Calu3 (cell line): Measurements from ENCODE around the gene PACRG. TPM values are rescaled to one million over a fixed set of nuclear protein-coding genes. Genes with fewer than 3 reads are reported as not detected.
A peak's percentile ranks its signal among the peaks of the same experiment; 100 is the strongest.

Experiments used
- BruUV-seq: library from RNA; stranded (reverse); fragments of 400-500 nt; replicated peaks from 2 replicates; lab custom pipeline; 2021; lab: Mats Ljungman, UMichigan
- CTCF ChIA-PET: fragments of 300-600 bp; sonication (Branson Sonifier 250); formaldehyde crosslinking; loops from one replicate; lab custom pipeline; 2022; ENCODE audit warnings: antibody characterized with exemption; lab: Charles Lee
- DNase-seq: peaks from one replicate; pipeline ENCODE4 v3.0.0; 2022
- H3K27ac Mint-ChIP-seq: one replicate; pipeline ENCODE4 v1.8.0; 2022; ENCODE audit warnings: mixed read lengths; ENCODE audit not compliant: unreplicated experiment
- H3K27me3 Mint-ChIP-seq: one replicate; pipeline ENCODE4 v1.8.0; 2022; ENCODE audit warnings: mixed read lengths; ENCODE audit not compliant: unreplicated experiment
- H3K36me3 Mint-ChIP-seq: one replicate; pipeline ENCODE4 v1.8.0; 2022; ENCODE audit warnings: mild to moderate bottlenecking, moderate library complexity, mixed read lengths; ENCODE audit not compliant: insufficient read depth, unreplicated experiment
- H3K4me1 Mint-ChIP-seq: one replicate; pipeline ENCODE4 v1.8.0; 2022; ENCODE audit warnings: mild to moderate bottlenecking, low read depth, mixed read lengths; ENCODE audit not compliant: unreplicated experiment
- H3K4me3 Mint-ChIP-seq: one replicate; pipeline ENCODE4 v1.8.0; 2022; ENCODE audit warnings: mild to moderate bottlenecking, low read depth, moderate library complexity, mixed read lengths; ENCODE audit not compliant: unreplicated experiment
- H3K9me3 Mint-ChIP-seq: one replicate; pipeline ENCODE4 v1.8.0; 2022; ENCODE audit warnings: low read depth, mixed read lengths; ENCODE audit not compliant: unreplicated experiment
- intact Hi-C: fragments of 100-400 bp; cut with micrococcal nuclease; formaldehyde crosslinking; loops from one replicate; pipeline ENCODE4 v1.10.0; 2022; ENCODE audit not compliant: unreplicated experiment
- total RNA-seq: library from RNA; stranded (reverse); gene quantifications from 2 replicates; pipeline ENCODE4 v1.2.3, GENCODE V29; 2022
- TF ChIP-seq, protein P1 (sequence below): fragments of 200-600 bp; IDR thresholded peaks from one replicate; pipeline ENCODE4 v1.8.0; 2022; ENCODE audit warnings: antibody characterized with exemption; ENCODE audit not compliant: unreplicated experiment

The PACRG gene
- total RNA-seq, 1 experiment from 2014 or later, result 1.5 TPM

DNA sequence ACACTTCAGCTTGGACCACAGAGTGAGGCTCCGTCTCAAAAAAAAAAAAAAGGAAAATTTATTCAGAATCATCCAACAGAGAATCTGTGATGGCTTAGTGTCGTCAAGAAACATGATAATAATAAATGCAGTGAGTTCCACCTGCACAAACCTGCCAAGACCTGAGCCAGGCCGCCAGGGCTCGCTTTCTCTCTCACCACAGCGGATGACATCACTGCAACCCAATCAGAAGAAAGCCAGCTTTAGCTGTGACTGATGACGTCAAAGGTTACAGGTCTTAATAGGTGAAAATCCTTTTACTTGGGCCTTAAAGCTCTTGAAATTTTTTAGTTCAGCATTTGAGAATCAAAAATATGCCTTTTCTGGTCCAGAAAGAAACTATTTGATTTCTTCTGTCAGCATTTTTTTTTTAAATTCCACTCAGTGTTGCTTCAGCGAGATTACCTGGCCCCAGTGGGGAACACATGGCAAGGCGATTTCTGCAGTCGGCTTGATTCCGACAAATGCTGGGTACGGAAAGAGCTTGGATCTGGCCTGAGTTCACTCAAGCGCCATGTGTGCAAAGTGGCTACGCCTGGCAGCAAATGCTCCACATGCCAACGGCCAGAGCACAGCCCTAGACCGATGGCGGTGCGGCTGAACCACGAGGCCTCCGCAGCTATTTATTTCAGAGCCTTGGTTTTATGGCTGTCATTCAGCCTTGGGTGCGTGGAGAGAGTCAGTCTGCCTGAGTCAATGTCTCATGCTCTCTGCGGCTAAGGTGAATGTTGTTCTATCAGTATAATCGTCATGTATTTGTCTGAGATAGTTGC lies 581.1 kb downstream of the PACRG start:
- Mint-ChIP-seq H3K27ac (peak overlapping the region; percentile 91), H3K27me3 (no peaks in the 10 kb centered on the region), H3K4me3 (no peak overlapping the region), H3K4me1 (peaks cover 34% of the 10 kb centered on the region), H3K36me3 (no peaks in the 10 kb centered on the region), H3K9me3 (no peaks in the 10 kb centered on the region)
- no peak for DNase-seq
- BruUV-seq, result no TSS peak
- CTCF ChIA-PET, result interaction anchor here (0.6 to 1.0 kb wide), 2 partner anchors 11 to 16 kb away, joined by 3 to 4 read pairs; no protein-coding TSS in a partner anchor
- intact Hi-C loops, result no loop called here
- TF ChIP-seq, protein P1, sequence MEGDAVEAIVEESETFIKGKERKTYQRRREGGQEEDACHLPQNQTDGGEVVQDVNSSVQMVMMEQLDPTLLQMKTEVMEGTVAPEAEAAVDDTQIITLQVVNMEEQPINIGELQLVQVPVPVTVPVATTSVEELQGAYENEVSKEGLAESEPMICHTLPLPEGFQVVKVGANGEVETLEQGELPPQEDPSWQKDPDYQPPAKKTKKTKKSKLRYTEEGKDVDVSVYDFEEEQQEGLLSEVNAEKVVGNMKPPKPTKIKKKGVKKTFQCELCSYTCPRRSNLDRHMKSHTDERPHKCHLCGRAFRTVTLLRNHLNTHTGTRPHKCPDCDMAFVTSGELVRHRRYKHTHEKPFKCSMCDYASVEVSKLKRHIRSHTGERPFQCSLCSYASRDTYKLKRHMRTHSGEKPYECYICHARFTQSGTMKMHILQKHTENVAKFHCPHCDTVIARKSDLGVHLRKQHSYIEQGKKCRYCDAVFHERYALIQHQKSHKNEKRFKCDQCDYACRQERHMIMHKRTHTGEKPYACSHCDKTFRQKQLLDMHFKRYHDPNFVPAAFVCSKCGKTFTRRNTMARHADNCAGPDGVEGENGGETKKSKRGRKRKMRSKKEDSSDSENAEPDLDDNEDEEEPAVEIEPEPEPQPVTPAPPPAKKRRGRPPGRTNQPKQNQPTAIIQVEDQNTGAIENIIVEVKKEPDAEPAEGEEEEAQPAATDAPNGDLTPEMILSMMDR, result no peak

DNA sequence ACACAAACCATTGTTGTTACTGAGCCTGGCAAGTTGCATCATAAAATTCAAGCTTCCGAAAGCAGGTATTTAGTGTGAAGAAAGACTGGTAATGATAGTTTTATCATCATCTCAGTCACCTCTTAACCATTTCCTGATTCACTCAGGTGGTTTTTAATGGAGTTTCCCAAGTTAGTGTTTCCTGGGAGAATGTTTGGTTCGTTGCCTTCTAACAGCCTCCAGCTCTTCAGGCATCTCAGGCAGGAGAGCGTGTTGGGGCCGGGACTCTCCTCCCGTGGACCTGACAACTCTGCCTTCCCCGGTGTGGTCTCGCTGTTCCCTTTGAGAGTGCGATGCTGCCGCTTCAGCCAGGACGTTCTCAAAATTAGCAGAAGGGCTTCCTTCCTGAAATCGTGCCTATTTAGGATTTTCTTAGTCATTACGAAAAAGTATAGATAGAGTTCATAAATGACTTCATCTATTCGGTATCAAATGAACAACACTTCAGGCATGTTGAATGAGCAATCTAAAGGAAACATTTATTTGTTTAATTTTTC lies 581.8 kb downstream of the PACRG start:
- BruUV-seq, result no TSS peak
- Mint-ChIP-seq H3K36me3 (no peaks in the 10 kb centered on the region), H3K27me3 (no peaks in the 10 kb centered on the region), H3K4me3 (peak overlapping the region; percentile 12), H3K27ac (peak overlapping the region; percentile 91), H3K4me1 (peaks cover 34% of the 10 kb centered on the region), H3K9me3 (no peaks in the 10 kb centered on the region)
- TF ChIP-seq, protein P1, result no peak
- CTCF ChIA-PET, result interaction anchor here (0.6 to 1.0 kb wide), 2 partner anchors 10 to 15 kb away, joined by 3 to 4 read pairs; no protein-coding TSS in a partner anchor
- intact Hi-C loops, result loop anchor here (2.0 kb wide), 1 partner anchor 15 kb away; no protein-coding TSS in a partner anchor
- peak; percentile 37 for DNase-seq

DNA sequence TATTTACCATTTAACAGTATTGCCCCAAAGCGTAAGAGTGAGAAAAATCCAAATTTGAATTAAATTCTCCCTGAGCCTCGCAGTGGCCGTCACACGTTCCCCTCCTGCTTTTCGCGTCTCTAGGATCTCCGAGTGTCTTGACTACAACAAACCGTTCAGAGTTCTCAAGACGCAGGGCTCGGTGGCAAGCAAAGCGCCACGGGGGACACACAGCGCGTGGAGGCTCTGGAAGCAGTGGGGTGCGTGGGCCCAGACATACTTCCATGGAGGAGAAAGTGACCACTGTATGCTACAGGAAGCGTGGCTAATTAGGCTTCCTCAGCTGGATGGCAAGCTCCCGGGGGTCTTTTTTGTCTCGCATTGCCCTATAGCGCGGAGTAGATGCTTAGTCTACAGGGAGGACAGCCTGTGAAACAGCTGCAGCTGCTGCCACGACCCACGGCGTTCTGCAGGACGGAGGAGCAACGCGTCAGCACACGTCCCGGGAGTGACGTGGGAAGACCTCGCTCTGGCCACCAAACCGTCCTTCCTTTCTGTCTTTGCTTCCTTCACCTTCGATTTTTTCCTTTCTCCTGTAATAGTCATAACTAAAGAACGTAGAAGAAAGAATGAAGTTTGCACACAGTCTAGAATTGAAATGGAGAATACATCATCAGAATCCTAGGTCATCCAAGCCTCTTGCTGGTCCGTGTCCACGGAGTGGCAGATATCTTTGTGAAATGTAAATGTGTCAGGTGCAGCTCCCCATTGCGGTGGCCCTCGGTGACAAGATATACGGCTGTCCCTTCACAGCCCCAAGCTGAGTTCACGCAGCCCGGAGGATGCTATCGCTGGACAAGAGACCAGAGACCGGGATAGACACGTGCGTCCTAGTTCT lies 582.6 kb downstream of the PACRG start:
- Mint-ChIP-seq H3K4me1 (peaks cover 34% of the 10 kb centered on the region), H3K36me3 (no peaks in the 10 kb centered on the region), H3K4me3 (no peak overlapping the region), H3K9me3 (no peaks in the 10 kb centered on the region), H3K27ac (peak overlapping the region; percentile 91), H3K27me3 (no peaks in the 10 kb centered on the region)
- no peak for DNase-seq
- intact Hi-C loops, result loop anchor here (2.0 kb wide), 1 partner anchor 14 kb away; no protein-coding TSS in a partner anchor
- TF ChIP-seq, protein P1, result no peak
- no TSS peak for BruUV-seq
- CTCF ChIA-PET, result no interaction called here

DNA sequence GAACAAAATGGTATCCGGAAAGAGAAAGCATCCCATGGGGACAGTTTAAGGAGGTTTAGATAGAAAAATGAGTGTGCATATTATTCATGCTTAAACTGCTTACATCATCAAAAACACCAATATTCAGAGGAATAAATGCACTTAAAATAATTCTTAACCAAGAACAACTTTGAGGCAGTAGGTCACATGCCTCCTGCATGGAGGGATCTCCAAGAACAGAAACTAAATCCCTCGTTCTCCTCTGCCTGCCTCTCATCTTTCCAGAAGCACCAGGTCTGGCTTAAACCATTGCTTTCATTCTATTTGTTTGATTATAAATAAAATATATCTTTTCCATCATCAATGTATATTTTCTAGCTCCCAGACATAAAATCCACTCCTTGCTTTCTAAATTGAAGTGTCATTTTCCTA lies 583.2 kb downstream of the PACRG start:
- peaks cover 34% of the 10 kb centered on the region for H3K4me1 Mint-ChIP-seq
- CTCF ChIA-PET, result interaction anchor here (1.5 kb wide), 1 partner anchor 14 kb away, joined by 7 read pairs; no protein-coding TSS in a partner anchor
- intact Hi-C loops, result loop anchor here (2.0 kb wide), 1 partner anchor 14 kb away; no protein-coding TSS in a partner anchor
- H3K4me3 Mint-ChIP-seq, result no peak overlapping the region
- TF ChIP-seq, protein P1, result no peak
- no peaks in the 10 kb centered on the region for H3K36me3 Mint-ChIP-seq
- no peaks in the 10 kb centered on the region for H3K9me3 Mint-ChIP-seq
- no TSS peak for BruUV-seq
- no peak for DNase-seq
- H3K27me3 Mint-ChIP-seq, result no peaks in the 10 kb centered on the region
- H3K27ac Mint-ChIP-seq, result peak overlapping the region; percentile 35
